ENCODE data around the gene SF3B3.
"Not testable (repeated sequence)": the region's sequence is repeated elsewhere in the genome, so short reads cannot be mapped to it uniquely, and the experiment has no call there.

The SF3B3 gene

DNA sequence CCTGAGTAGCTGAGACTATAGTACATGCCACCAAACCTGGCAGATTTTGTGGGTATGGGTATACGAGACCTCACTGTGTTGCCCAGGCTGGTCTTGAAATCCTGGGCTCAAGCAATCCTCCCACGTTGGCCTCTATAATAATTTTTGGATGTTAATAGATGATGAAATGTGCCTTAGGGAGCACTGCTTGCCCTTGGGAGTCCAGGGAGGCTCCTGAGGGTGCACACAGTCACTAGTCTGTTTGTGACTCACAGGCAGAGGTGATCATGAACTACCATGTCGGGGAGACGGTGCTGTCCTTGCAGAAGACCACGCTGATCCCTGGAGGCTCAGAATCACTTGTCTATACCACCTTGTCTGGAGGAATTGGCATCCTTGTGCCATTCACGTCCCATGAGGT is 46.1 kb downstream of the SF3B3 start:
- DNase-seq: no peak

DNA sequence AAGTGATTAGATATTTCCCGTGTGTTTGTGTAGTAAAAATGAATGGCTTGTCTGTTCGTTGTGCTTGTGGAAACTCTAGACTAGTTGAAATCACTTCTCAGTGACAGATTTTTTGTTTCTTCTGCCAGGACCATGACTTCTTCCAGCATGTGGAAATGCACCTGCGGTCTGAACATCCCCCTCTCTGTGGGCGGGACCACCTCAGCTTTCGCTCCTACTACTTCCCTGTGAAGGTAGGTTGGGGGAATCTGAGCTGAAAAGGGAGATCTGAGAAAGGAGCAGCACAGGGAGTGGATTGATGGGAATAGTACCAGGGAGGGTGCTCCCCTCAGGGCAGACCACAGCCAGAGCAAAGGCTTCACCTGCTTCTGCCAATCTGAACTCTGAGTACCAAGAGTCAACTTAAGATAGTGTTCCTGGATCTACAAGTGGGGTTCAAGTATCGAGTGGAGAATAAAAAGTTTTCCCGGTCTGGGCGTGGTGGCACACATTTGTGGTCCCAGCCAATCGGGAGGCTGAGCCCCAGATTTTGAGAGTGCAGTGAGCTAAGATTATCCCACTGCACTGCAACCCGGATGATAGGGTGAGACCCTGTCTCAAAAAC is 47.5 kb downstream of the SF3B3 start:
- DNase-seq: no peak

DNA sequence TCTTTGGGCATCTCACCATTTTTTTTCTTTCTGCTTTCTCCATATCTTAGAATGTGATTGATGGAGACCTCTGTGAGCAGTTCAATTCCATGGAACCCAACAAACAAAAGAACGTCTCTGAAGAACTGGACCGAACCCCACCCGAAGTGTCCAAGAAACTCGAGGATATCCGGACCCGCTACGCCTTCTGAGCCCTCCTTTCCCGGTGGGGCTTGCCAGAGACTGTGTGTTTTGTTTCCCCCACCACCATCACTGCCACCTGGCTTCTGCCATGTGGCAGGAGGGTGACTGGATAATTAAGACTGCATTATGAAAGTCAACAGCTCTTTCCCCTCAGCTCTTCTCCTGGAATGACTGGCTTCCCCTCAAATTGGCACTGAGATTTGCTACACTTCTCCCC is 48.0 kb downstream of the SF3B3 start:
- DNase-seq: no peak

DNA sequence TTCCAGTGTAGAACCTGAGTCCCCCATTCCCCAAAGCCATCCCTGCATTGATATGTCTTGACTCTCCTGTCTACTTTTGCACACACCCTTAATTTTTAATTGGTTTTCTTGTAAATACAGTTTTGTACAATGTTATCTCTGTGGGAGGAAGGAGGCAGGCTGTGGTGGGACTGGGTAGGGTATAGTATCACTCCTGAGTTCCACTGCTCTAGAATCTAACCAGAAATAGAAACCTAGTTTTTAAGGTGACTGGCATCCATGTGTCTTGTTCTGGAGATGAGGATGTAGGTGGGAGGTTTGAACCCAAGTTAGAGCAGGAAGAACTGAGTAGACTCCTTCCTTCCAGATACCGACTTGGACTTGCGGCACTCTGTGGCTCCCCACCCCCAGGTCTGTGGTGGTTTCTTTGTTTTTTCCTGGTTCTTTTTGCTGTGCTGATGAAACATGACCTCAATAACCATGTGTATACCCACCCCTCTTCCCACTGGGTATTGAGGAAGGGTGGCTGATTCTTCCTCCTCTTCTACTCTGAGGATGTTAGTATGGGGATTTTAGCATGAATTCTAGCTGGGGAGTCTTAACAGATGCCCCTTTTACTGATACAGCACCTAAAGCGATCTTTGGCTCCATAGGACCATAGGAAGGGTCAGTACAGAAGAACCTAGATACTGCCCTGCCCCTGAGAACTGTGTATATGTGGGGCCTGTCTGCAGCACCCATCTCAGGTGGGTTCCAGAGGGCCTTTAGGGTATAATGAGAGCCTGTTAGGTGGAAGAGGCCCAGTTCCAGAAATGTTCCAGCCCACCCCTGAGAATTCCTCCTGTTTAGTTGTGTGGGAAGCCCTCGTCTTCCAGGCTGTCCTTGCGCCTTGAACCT is 48.7 kb downstream of the SF3B3 start:
- no peak for DNase-seq

DNA sequence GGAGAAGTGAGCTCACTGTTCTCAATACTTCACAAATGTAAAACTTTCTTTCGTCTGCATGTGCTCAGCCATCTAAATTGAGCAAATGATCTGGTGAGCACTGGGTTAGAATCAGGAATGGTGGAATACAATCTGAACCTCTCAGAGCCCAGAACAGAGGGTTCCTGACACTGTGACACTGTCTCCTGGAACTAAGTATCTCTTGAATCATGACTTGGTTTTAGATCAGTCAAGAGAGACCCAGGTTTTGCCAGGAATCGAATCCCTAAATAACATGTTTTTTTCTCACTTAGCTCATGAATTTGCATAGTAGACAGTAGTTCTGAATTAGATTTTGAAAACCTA is 49.3 kb downstream of the SF3B3 start:
- no peak for DNase-seq

DNA sequence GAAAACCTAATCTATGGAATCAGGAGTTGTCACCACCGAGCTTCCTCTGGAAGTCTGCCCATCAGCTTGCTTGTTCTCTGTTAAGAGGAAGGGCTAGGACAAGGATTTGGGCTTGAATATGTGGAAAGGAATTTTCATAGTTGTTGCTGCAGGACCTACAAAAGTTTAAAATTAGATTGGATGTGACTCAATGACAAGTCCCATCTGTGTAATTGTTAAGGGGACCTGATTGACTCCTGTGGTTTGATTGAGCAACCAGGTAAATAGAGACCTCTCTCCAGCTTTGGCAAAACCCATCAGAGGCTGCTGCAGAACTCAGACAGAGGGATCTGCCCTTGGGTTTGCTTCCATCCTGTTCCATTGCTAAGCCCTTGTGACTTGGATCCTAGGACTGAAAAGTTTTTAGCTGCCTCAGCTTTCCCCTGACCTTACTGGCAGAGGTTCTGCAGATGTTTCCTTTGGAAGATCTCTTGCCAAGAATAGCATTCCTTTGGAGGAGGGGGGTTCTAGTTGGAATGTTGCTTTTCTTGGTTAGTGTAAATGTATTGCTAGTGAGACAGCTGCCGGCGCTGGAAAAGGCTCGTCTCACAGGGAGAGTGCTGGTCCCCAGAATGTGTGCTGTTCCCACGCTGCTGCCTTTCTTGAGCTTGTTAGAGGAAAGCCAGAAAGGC is 50.0 kb downstream of the SF3B3 start:
- DNase-seq: no peak

DNA sequence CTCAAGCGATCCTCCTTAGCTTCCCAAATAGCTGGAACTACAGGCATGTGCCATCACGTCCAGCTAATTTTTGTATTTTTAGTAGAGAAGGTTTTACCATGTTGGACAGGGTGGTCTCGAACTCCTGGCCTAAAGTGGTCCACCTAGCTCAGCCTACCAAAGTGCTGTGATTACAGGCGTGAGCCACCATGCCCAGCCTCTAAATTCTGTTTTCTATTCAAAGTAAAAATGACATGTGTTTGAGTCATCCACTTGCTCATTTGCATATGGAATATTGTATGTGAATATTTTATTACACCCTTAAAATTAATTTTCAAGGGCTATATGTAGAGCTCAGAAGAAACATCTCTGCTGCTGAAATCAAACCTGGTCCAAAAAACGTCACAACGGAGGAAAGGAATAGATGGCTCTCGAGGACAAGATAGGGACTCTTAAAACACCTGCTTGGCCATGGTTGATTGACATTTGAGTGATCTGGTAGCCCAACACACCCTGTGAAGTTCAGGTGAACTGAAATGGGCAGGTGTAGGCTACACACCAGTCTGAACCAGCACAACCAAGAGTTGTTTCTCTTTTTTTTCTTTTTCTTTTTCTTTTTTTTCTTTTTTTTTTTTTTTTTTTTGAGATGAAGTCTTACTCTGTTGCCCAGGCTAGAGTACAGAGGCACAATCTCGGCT is 51.1 kb downstream of the SF3B3 start:
- no peak for DNase-seq

DNA sequence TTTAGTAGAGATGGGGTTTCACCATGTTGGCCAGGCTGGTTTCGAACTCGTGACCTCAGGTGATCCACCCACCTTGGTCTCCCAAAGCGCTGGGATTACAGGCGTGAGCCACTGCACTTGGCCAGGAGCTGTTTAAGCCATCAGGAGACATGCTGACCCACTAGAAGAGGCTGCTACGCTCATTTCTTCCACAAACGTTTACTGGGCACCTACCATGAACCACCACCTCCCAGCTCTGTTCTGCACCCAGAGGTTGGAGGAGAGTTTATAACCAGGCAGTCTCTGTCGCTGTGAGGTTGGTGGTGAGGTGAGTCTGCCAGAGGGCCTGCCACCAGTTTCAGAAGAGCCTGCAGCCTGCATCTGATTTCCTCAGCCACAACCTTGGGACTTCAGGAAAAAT is 51.8 kb downstream of the SF3B3 start:
- no peak for DNase-seq

DNA sequence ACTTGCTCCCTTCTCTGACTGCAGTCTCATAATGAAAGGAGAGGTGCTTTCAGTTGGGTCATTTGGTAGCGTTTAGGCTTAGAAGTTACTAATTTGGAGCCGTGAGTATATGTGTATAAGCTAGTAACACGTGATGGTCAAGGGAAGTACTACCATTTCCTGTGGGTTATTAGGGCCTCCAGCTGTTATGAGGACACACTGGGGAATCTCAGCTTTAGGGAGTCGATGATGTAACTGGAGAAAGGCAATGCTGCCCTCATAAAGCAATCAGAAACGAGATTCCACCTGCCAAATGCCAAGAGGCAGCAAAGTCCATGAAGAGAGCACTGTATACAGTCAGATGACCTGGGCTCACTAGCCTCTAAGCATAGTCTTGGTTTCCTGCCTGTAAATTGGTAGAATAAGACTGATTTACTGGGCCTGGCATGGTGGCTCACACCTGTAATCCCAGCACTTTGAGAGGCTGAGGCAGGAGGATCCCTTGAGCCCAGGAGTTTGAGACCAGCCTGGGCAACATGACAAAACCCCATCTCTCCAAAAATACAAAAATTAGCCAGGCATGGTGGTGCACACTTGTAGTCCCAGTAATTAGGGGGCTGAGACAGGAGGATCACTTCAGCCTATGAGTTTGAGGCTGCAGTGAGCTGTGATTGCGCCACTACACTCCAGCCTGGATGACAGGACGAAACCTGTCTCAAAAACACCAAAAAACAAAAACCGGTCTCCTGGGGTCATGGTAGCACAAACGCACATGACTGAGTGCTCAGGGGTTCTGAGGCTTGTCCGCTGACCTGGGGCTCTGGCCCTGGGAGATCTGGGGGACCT is 53.0 kb downstream of the SF3B3 start:
- DNase-seq: peak; percentile 81

DNA sequence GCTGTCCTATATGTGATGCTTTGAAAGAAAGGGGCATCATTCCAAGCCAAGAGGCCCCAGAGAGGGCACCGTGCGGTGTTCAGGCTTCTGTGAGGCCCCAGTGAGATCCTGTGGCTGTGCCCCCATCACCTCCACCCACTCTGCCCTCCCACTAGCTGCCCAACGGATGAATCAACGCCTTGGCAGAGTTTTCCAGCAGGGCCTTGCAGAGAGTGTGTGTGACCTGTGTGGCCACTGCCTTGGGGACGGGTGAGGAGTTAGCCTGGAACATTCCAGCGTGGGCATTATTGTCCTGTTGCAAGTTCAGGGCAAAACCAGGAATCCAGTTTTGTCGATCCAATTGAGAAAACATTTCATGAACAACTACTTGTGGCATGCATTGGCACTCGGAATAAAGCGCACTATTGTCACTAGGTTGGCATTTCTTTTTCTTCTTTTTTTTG is 53.7 kb downstream of the SF3B3 start:
- DNase-seq: no peak

DNA sequence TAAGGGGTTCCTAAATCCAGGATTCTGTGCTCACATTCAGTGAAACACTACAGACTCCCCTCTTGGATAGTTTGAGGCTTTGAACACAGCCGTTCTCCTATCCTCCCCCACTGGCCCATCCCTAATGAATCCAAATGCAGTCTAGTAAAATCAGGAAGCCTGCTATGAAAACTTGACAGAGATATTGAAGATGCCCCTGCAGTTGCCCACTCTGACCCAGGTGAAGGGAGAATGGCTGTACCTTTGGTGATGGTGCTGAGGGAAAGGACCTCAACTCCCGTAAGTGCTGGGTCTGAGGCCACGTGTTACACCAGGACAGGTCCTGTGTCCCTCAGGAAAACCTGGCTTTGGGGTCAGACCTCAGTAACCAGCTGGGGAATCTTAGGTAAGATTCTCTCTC is 54.4 kb downstream of the SF3B3 start:
- DNase-seq: no peak

DNA sequence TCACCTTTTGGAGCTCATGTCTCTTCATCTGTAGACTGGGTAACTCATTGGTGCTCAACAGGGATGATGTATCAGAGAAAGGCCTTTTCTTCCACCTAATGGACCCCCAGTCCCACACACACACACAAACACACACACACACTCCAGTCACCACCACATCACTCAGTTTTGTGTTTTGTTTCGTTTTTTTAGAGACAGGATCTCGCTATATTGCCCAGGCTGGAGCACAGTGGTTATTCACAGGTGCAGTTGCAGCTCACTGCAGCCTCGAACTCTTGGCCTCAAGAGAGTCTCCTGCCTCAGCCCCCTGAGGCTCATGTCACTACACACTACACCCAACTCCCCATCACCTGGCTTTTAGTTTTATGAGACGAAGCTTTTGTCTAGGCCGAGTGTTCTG is 55.6 kb downstream of the SF3B3 start:
- no peak for DNase-seq

DNA sequence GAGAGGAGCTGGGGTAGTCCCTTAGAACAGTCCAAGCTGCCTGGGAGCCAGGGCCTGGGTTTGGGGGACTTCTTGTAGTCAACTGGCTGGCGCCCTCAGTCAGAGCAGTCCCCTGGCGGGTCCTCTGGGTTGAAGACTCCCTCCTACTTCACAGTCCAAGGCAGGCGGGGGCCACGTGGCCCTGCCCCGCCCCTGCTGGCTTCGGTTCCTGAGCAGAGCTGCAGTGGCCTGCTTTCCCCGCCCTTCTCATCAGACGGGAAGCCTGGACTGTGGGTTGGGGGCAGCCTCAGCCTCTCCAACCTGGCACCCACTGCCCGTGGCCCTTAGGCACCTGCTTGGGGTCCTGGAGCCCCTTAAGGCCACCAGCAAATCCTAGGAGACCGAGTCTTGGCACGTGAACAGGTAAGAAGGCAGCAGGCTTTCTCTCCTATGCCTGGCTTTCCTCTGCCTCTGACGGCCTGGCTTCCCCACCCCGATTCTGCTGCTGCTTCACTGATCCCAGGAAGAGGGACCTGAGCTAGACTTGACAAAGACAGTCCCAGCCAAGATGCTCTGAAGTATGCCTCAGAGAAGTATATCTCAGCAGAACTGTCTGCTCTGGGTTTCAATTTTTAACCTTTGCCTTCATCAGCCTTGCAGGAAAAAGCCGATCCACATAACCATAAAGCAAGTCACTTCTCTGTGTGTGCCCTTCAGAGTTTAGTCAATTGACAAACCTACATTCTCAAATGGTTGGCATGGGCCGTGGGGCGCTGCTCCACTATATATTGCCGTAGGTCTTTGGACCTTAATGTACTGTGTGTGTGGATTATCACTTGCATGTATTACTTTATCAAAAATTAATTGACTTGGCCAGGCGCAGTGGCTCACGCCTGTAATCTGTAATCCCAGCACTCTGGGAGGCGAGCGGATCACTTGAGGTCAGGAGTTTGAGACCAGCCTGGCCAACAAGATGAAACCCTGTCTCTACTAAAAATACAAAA is 56.3 kb downstream of the SF3B3 start:
- no peak for DNase-seq

DNA sequence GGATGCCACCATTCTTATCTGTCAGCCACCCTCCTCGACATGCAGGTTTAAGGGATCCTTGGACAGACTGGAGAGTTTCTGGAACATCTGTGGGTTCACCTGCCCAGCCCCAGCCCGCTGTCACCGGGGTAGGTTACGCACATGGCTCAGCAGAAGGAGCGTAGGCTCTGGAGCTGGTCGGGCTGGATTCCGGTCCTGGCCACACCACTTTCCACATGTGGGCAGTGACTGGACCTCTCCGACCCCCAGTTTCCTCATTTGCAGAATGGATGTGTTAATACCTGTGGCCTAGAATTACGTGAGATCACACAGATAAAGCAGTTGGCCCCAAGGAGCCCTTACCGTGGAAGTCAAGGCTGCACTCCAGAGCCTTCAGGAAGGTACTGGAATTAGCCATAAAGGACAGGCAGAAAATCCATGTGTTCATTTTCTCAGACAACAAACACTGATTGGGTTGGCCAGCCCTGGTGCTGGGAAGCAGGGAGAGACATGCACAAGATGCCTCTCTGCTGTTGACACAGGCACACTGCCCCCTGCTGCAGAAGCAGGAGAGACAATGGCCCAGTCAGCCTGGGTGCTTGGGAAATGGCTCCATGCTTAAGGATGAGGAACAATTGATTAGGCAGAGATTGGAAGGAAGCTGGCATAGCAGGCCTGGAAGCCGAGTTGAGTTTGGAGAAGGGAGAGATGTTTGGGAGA is 58.8 kb downstream of the SF3B3 start:
- DNase-seq: peak; percentile 6

DNA sequence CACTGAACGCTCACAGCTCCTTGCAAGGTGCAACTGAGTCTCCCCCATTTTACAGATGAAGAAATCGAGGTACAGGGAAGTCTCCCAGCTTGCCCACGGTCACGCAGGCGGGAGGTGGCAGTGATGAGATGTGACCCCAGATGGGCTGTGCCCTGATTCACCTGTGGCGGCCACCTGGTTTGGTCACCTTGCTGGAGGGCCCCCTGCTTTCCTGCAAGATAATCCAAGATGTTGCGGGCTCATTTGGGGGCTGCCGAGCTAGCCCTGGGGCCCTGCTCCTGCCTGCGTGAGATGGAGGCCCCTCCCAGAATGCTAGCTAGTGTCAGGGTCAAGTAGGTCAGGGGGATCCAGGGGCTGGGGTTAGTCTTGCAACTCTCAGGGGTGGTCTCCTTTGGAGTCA is 63.1 kb downstream of the SF3B3 start:
- DNase-seq: no peak

DNA sequence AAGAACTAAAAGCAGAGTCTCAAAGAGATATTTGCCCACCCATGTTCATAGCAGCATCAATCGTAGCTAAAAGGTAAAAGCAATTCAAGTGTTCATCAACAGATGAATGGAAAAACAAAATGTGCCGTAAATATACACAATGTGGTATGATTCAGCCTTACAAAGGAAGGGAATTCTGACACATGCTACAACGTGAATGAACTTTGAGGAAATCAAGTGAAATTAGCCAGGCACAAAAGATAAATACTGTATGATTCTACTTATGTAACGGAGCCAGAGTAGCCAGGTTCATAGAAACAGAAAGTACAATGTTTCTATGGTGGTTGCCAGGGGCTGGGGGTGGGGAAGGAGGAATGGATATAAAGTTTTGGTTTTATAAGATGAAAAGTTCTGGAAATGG is 64.9 kb downstream of the SF3B3 start:
- DNase-seq: no peak

DNA sequence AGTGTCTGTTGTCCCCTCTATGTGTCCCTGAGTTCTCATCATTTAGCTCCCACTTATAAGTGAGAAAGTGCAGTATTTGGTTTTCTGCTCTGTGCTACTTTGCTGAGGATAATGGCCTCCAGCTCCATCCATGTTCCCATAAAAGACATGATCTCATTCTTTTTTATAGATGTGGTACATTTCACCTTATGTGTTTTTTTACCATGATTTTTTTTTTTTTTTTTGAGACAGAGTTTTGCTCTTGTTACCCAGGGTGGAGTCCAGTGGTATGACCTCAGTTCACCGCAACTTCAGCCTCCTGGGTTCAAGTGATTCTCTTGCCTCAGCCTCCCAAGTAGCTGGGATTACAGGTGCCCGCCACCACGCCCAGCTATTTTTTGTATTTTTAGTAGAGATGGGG is 65.8 kb downstream of the SF3B3 start:
- not testable (repeated sequence) for DNase-seq

DNA sequence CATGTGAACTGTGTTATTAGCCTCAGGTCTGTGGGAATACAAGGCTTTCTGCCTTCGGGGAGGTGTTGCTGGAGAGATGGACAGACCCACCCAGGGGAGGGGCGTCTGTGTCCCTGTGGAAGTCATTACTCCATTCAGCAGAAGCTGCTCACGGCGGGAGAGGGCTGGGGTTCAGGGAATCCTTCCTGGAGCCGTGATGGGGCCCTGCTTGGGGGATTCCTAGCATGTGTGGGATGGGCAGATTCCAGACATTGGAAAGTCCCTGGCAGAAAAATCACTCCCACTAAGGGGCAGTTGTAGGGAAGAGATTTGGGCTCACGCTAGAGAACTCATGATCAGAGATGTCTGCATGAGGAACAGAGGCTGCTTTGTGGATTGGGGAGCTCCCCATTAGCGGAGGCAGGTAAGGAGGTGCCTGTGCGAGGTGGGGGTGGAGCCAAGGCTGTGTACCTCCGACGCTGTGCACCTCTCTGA is 66.4 kb downstream of the SF3B3 start:
- no peak for DNase-seq

DNA sequence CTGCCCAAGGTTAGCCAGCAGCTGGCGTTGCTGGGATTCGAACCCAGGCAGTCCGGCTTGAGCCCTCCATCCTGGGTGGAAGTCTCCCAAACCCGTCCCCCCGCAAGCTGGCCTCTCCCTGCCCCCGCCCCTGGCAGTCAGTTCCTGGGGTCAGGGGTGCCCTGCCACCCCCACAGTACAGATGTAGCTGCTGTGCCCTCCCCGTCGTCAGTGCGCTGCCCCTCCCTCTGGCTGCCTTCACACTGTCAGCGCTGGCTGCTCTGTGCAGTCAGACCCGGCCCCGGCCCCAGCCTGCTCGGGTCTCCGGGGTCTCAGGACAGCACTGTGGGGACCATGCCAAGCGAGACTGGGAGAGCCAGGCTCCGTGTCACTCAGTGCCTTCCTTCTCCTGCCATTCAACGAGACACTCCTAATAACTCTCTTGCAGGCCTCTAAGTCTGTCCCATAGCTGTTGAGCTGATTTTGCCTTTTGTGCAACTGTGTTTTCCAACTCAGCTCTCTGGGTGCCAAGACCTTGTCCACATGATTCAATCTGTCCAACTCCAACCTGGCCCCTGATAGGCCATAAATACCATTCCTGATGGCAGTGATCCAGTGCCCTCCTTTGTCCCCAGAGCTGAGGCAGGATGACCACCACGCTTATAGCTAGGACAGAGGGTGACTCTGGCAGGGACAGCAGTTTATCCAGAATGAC is 67.3 kb downstream of the SF3B3 start:
- DNase-seq: no peak

DNA sequence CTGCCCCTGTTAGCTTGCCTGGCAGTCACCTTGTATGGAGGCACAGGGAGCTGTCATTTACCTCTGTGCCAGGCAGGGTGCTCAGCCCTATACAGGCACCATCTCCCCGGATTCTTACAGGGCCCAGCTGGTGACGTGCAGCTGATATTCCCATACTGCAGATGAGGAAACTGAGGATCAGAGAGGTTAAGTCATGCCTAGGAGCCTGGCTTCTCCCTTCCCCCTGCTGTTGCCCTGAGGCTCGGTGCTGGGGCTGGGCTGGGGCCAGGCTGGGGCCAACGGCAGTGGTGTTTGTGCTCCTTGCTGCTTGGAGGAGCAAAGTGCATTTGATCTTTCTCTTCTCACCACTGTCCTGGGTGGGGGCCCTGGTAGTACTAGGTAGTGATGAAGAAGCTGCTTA is 68.0 kb downstream of the SF3B3 start:
- DNase-seq: no peak
